ENCODE results near the gene SLC20A1. TPM values are rescaled to one million over a fixed set of nuclear protein-coding genes. Genes with fewer than 3 reads are reported as not detected.

SLC20A1 gene
- total and polyA plus RNA-seq, 2 of the 4 experiments (the other 2 are of a cell fraction): 93.6 to 94.1 TPM

- ATAC-seq (ENCODE audit: low read depth): no peak
- Histone ChIP-seq H3K14ac (replicated peaks; ENCODE audit: low read depth, low read length) (peak overlapping the region; percentile 59), H2AFZ (replicated peaks; ENCODE audit: low read length, poor library complexity) (no peak overlapping the region), H4K5ac (ENCODE audit: low read depth, low read length) (no peak overlapping the region), H2BK5ac (ENCODE audit: low read depth, low read length, poor library complexity, severe bottlenecking) (no peak overlapping the region), H3K36me3 (ENCODE audit: control insufficient read depth, insufficient read depth, low read length) (peaks cover 4% of the 10 kb centered on the region; the same call in 1 of the 2 replicates), H3K18ac (ENCODE audit: low read depth, low read length) (no peak overlapping the region), H3K27me3 (ENCODE audit: control insufficient read depth, insufficient read depth, low read length) (no peaks in the 10 kb centered on the region), H3K9ac (ENCODE audit: low read depth, low read length) (no peak overlapping the region), H3K27ac (ENCODE audit: insufficient read depth, low read length) (no peak overlapping the region), H4K8ac (ENCODE audit: low read depth in 2 of 2, low read length in 2 of 2) (no peak overlapping the region; a peak in 2 of 4 replicates), H3K9me3 (ENCODE audit: control insufficient read depth, insufficient read depth, low read length) (no peaks in the 10 kb centered on the region), H3K23ac (ENCODE audit: low read depth, low read length) (peak overlapping the region; percentile 45), H3K79me1 (ENCODE audit: low read depth in 1 of 2, low read length in 2 of 2) (peaks cover 16 to 48% of the 10 kb centered on the region in 2 experiments), H3K4me1 (ENCODE audit: control insufficient read depth, insufficient read depth, low read length) (peaks cover 20% of the 10 kb centered on the region), H3K56ac (ENCODE audit: extremely low read depth, insufficient read depth, low read length) (no peak overlapping the region), H4K91ac (ENCODE audit: insufficient read depth, low read depth, low read length) (peak overlapping the region; percentile 53; the same call in 1 of the 2 replicates), H2BK120ac (ENCODE audit: low read depth, low read length) (peak overlapping the region; percentile 80), H2AK5ac (ENCODE audit: low read depth, low read length) (peak overlapping the region; percentile 84), H2BK20ac (ENCODE audit: low read depth, low read length) (peak overlapping the region; percentile 82), H3K9me1 (ENCODE audit: insufficient read depth, low read length) (peaks cover 33% of the 10 kb centered on the region), H4K20me1 (ENCODE audit: insufficient read depth, low read length) (peaks cover 20% of the 10 kb centered on the region), H3K4ac (ENCODE audit: low read depth, low read length) (peak overlapping the region; percentile 84), H3K4me2 (ENCODE audit: low read depth, low read length) (no peak overlapping the region), H3K4me3 (ENCODE audit: insufficient read depth, low read depth, low read length) (no peak overlapping the region), H2AK9ac (replicated peaks; ENCODE audit: low read depth, low read length, poor library complexity) (peak overlapping the region; percentile 10), H2BK15ac (ENCODE audit: low read depth, low read length) (peak overlapping the region; percentile 80; the same call in 2 of the 3 replicates)
- whole genome bisulfite sequencing, 2 experiments (ENCODE audit: extremely low coverage in 2 of 2, insufficient read length in 1 of 2): no CpG with 5 or more reads among the region's 3 CpGs
- ChIA-PET POLR2A (ENCODE audit: unreplicated experiment) (no interaction called here), CTCF (no interaction called here)
- intact Hi-C loops (cut with micrococcal nuclease): no loop called here
- in situ Hi-C loops (cut with MboI; ENCODE audit: low sequenced_read_pairs): no loop called here
- no TSS peak for BruUV-seq (replicated peaks)
- DNase-seq: no peak
- dilution Hi-C loops (cut with HindIII; ENCODE audit: low sequenced_read_pairs, unreplicated experiment): no loop called here
- TF ChIP-seq RAD21 (IDR thresholded peaks at IDR 0.05; ENCODE audit: low read length): no peak
- TF ChIP-seq BHLHE40 (IDR thresholded peaks at IDR 0.05; ENCODE audit: low read depth, low read length): no peak
- TF ChIP-seq USF2 (IDR thresholded peaks at IDR 0.05; ENCODE audit: low read depth, low read length): no peak
- no peak for TF ChIP-seq CTCF (conservative IDR thresholded peaks at IDR 0.05; ENCODE audit: low read depth, low read length)
- TF ChIP-seq RCOR1 (IDR thresholded peaks at IDR 0.05; ENCODE audit: insufficient replicate concordance, low read length): no peak
- TF ChIP-seq POLR2A (IDR thresholded peaks at IDR 0.05; ENCODE audit: low read depth, low read length): no peak
- no peak for TF ChIP-seq ELK1 (IDR thresholded peaks at IDR 0.05; ENCODE audit: borderline replicate concordance, low read depth, low read length)
- no peak for TF ChIP-seq NFE2L2 (IDR thresholded peaks at IDR 0.05; ENCODE audit: low read depth, low read length)
- no peak for TF ChIP-seq CEBPB (IDR thresholded peaks at IDR 0.05; ENCODE audit: low read depth, low read length)
- TF ChIP-seq MXI1 (IDR thresholded peaks at IDR 0.05; ENCODE audit: borderline replicate concordance, low read depth, low read length): no peak
- TF ChIP-seq RFX5 (IDR thresholded peaks at IDR 0.05; ENCODE audit: low read depth, low read length): no peak
- TF ChIP-seq MAZ (IDR thresholded peaks at IDR 0.05; ENCODE audit: borderline replicate concordance, low read depth, low read length): no peak
- TF ChIP-seq SMC3 (IDR thresholded peaks at IDR 0.05; ENCODE audit: low read depth, low read length): no peak
- no peak for TF ChIP-seq MAFK (IDR thresholded peaks at IDR 0.05; ENCODE audit: low read depth, low read length)
- TF ChIP-seq FOS (IDR thresholded peaks at IDR 0.05; ENCODE audit: low read depth, low read length): no peak
- TF ChIP-seq CHD1 (IDR thresholded peaks at IDR 0.05; ENCODE audit: low read depth, low read length): no peak
Observed at GRCh38 chr2:112643488-112643887, 2.3 kb upstream of the SLC20A1 start.
